Measurements from ENCODE around the gene TRIM65. TPM values are rescaled to one million over a fixed set of nuclear protein-coding genes. Genes with fewer than 3 reads are reported as not detected.

TRIM65 gene
- total and polyA plus RNA-seq, 8 donors, result 8.1 to 26.6 (median 10.6) TPM; not detected in 1

- peak; percentile 93 to 95 for DNase-seq
- peaks cover 45 to 83% (median 61%) of the 10 kb centered on the region in 4 donors for H3K4me1 ChIP-seq
- intact Hi-C loops (cut with DNase I; ENCODE audit: low total_unique reads), result no loop called here
- peaks cover 41 to 61% (median 52%) of the 10 kb centered on the region in 4 donors for H3K36me3 ChIP-seq
- TF ChIP-seq POLR2A (IDR thresholded peaks at IDR 0.05) (peak in 1 of 4 donors; percentile 34), POLR2AphosphoS5 (IDR thresholded peaks at IDR 0.05) (peak; percentile 56 to 86 (median 62)), CTCF (IDR thresholded peaks at IDR 0.05) (peak in 6 of 7 experiments; percentile 69 to 97 (median 94)), EP300 (IDR thresholded peaks at IDR 0.05) (no peak)
- H3K27me3 ChIP-seq, result no peaks in the 10 kb centered on the region
- 26 to 40% (median 27%) methylated on average over 7 to 21 of the region's 21 CpGs for WGBS, 5 donors
- H3K9me3 ChIP-seq, result no peaks in the 10 kb centered on the region
- H3K4me3 ChIP-seq, result peak overlapping the region in 2 of 4 donors; percentile 40 to 43
- H3K27ac ChIP-seq, result peak overlapping the region; percentile 77 to 99 (median 91)
These were observed 51.6 kb downstream of the TRIM65 start for GRCh38 chr17:75845058-75845711.

- peak overlapping the region; percentile 34 to 43 (median 40) for H3K4me3 ChIP-seq
- H3K27me3 ChIP-seq, result no peaks in the 10 kb centered on the region
- intact Hi-C loops (cut with DNase I; ENCODE audit: low total_unique reads), result no loop called here
- H3K9me3 ChIP-seq, result no peaks in the 10 kb centered on the region
- WGBS, 5 donors, result 11 to 38% (median 17%) methylated on average over 2 to 14 of the region's 14 CpGs
- peak; percentile 88 to 94 for DNase-seq
- H3K36me3 ChIP-seq, result peaks cover 36 to 61% (median 52%) of the 10 kb centered on the region in 4 donors
- H3K4me1 ChIP-seq, result peaks cover 45 to 77% (median 58%) of the 10 kb centered on the region in 4 donors
- H3K27ac ChIP-seq, result peak overlapping the region; percentile 77 to 99 (median 91)
- no peak for TF ChIP-seq CTCF (IDR thresholded peaks at IDR 0.05)
- no peak for TF ChIP-seq EP300 (IDR thresholded peaks at IDR 0.05)
- TF ChIP-seq POLR2AphosphoS5 (IDR thresholded peaks at IDR 0.05), result peak in 1 of 3 donors; percentile 19
- no peak for TF ChIP-seq POLR2A (IDR thresholded peaks at IDR 0.05)
These were observed 52.2 kb downstream of the TRIM65 start for GRCh38 chr17:75844530-75845057.

- peak; percentile 58 to 81 for DNase-seq
- 28 to 54% (median 32%) methylated on average over 4 to 35 of the region's 35 CpGs for WGBS, 5 donors
- Histone ChIP-seq H3K4me3 (peak within 1 kb of the TSS; percentile 34 to 43 (median 40)), H3K9me3 (no peaks in the 10 kb centered on the region), H3K27me3 (no peaks in the 10 kb centered on the region), H3K27ac (peak within 1 kb of the TSS; percentile 77 to 99 (median 91)), H3K36me3 (peaks cover 29 to 60% (median 50%) of the 10 kb centered on the region in 4 donors), H3K4me1 (peaks cover 42 to 70% (median 51%) of the 10 kb centered on the region in 4 donors)
- intact Hi-C loops (cut with DNase I; ENCODE audit: low total_unique reads), result no loop called here
- TF ChIP-seq POLR2AphosphoS5 (IDR thresholded peaks at IDR 0.05) (peak in 2 of 3 donors; percentile 51 to 73), EP300 (IDR thresholded peaks at IDR 0.05) (no peak)
These were observed 52.9 kb downstream of the TRIM65 start, which contains the start of gene UNC13D for GRCh38 chr17:75843577-75844529. UNC13D (minus strand) TSS chr17:75844404; CDS start chr17:75844337, 67 bp downstream.

- intact Hi-C loops (cut with DNase I; ENCODE audit: low total_unique reads), result no loop called here
- peaks cover 26 to 60% (median 44%) of the 10 kb centered on the region in 4 donors for H3K36me3 ChIP-seq
- TF ChIP-seq CTCF (IDR thresholded peaks at IDR 0.05) (no peak), POLR2AphosphoS5 (IDR thresholded peaks at IDR 0.05) (no peak), POLR2A (IDR thresholded peaks at IDR 0.05) (no peak), EP300 (IDR thresholded peaks at IDR 0.05) (no peak)
- 73 to 88% (median 76%) methylated on average over 11 to 22 of the region's 22 CpGs for WGBS, 5 donors
- no peaks in the 10 kb centered on the region for H3K9me3 ChIP-seq
- peak overlapping the region; percentile 77 to 99 (median 91) for H3K27ac ChIP-seq
- H3K27me3 ChIP-seq, result no peaks in the 10 kb centered on the region
- peak in 1 of 2 donors; percentile 16 for DNase-seq
- peaks cover 37 to 62% (median 43%) of the 10 kb centered on the region in 4 donors for H3K4me1 ChIP-seq
- H3K4me3 ChIP-seq, result peak overlapping the region; percentile 34 to 43 (median 40)
These were observed 53.7 kb downstream of the TRIM65 start for GRCh38 chr17:75842963-75843576.
